Duodenal mucosa (tissue), 2 donors: ENCODE measurements around the gene CALML6.

Experiments used
- H3K27ac ChIP-seq: one replicate; pipeline ENCODE4 v1.7.0; 2013; ENCODE audit warnings: low read depth, low read length
- H3K27me3 ChIP-seq, 2 donors: one replicate each; pipeline ENCODE4 v1.7.0; 2013; ENCODE audit warnings: low read length in 2 of 2, control low read depth in 1 of 2; ENCODE audit not compliant: insufficient read depth in 2 of 2, control insufficient read depth in 1 of 2
- H3K36me3 ChIP-seq, 2 donors: one replicate each; pipeline ENCODE4 v1.7.0; 2013; ENCODE audit warnings: low read length in 2 of 2, control low read depth in 1 of 2; ENCODE audit not compliant: insufficient read depth in 2 of 2, control insufficient read depth in 1 of 2
- H3K4me1 ChIP-seq, 2 donors: one replicate each; pipeline ENCODE4 v1.7.0; 2013; ENCODE audit warnings: low read length in 2 of 2, control low read depth in 1 of 2; ENCODE audit not compliant: insufficient read depth in 2 of 2, control insufficient read depth in 1 of 2
- H3K4me3 ChIP-seq, 2 donors: one replicate each; pipeline ENCODE4 v1.7.0; 2013; ENCODE audit warnings: low read length in 2 of 2, low read depth in 1 of 2
- H3K9ac ChIP-seq, 2 donors: one replicate each; pipeline ENCODE4 v1.7.0; 2013; ENCODE audit warnings: low read length in 2 of 2, low read depth in 1 of 2
- H3K9me3 ChIP-seq, 2 donors: one replicate each; pipeline ENCODE4 v1.7.0; 2013; ENCODE audit warnings: low read length in 2 of 2, control low read depth in 1 of 2; ENCODE audit not compliant: control insufficient read depth in 1 of 2

CALML6 gene

DNA sequence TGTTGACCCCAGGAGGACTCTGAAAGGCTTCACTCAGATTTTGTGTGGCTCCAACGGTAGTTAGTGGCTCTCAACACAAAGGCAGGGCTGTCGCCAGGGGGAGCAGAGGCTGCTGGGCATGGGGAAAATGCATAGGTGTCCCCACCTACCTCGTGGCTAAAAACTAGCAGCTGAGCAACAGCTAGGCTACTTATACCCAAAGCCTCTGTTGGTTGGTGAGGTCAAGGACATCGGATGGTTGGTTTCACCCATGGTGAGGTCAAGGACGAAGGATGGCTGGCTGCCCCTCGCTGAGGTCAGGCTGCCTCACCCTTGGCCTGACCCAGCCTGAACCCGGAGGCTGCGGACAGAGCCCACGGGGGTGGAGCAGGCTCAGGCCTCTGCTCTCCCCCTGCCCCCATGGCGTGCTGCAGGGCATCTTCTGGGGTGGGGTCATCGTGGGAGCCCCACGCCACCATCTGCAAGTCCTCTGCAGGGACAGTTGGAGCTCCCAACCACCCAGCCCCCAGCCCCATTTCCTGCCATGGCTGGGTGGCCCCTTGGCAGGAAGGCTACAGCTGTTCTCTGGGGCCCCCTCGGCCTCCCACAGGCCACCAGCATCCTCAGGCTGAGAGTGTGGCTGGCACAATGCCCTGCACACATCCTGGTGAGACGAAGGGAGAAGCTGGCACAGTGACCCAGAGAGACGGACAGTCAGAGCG, 15.6 kb upstream of the CALML6 start:
- Histone ChIP-seq H3K36me3 (no peaks in the 10 kb centered on the region), H3K27ac (no peak overlapping the region), H3K4me1 (peaks cover 24 to 26% of the 10 kb centered on the region in 2 donors), H3K9ac (no peak overlapping the region), H3K4me3 (no peak overlapping the region), H3K27me3 (no peaks in the 10 kb centered on the region), H3K9me3 (no peaks in the 10 kb centered on the region)

DNA sequence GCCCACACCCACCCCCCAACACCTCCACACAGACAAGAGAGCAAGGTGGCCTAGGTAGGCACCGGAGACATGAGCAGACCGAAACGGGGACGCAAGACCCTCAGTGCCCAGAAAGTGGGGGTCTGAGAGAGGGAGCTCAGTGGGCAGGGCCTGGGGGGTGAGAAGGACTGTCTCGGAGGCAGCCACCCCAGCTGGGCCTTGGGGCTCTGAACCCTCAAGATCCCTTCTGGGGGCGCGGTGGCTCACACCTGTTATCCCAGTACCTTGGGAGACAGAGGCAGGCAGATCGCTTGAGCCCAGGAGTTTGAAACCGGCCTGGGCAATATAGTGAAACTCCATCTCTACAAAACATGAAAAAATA, 15.1 kb upstream of the CALML6 start:
- no peaks in the 10 kb centered on the region for H3K36me3 ChIP-seq
- H3K9me3 ChIP-seq = no peaks in the 10 kb centered on the region
- no peak overlapping the region for H3K4me3 ChIP-seq
- no peak overlapping the region for H3K27ac ChIP-seq
- peaks cover 21 to 22% of the 10 kb centered on the region in 2 donors for H3K4me1 ChIP-seq
- H3K9ac ChIP-seq = no peak overlapping the region
- H3K27me3 ChIP-seq = no peaks in the 10 kb centered on the region

DNA sequence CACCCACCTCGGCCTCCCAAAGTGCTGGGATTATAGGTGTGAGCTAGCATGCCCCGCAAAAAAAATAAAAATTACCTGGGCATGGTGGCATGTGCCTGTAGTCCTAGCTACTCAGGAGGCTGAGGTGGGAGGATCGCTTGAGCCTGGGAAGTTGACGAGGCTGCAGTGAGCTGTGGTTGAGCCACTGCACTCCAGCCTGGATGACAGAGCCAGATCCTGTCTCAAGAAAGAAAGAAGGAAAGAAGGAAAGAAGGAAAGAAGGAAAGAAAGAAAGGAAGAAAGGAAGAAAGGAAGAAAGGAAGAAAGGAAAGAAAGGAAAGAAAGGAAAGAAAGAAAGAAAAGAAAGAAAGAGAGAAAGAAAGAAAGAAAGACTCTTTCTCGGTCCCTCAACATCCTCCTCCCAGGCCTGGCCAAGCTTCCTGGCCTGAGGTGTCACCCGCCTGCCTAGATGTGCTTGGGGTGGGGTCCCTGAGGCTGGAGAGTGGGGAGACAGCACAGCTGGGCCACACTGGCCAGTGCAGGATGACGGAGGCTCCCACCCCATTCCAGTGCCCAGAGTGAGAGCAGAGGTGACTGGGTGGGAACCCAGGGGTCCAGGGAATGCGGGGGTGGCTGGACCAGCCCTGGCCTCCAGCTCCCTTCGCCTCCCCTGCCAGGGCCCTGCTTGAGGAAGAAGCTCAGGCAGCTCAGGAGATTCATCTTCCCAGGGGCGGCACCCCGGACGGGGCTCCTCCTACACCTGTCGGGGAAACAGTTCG, 14.0 kb upstream of the CALML6 start:
- Histone ChIP-seq H3K9me3 (no peaks in the 10 kb centered on the region), H3K9ac (no peak overlapping the region), H3K27ac (no peak overlapping the region), H3K27me3 (no peaks in the 10 kb centered on the region), H3K4me1 (peaks cover 12 to 14% of the 10 kb centered on the region in 2 donors), H3K4me3 (no peak overlapping the region), H3K36me3 (no peaks in the 10 kb centered on the region)

DNA sequence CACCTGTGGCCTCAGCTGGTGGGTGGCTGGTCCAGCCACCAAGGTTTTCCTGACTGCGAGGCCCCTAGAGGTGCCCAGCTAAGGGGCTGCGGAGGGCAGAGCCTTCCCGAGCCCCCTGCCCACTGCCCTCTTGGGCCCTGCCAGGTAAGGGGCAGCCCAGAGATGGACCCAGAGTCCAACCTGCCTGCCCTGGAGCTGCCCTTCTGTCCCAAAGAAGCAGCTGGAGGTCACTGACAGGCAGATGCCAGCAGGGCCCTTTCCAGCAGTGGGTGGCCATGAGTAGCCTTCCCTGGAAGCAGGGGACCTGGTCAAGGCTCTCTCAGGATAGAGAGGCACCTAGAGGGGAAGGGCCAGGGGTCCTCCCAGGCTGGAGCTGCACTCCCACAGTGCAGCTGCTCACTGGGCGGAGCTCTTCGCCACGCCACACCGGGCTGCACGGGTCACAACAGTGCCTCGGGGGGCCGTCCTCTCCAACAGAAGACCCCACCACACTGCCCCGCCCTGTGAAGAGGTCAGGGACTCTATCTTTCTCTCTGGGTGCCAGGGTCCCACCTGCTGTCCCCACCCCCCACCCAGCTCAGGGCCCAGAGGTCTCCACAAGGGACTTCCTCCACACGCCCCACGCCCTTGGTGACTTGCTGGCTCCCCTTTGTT, 13.3 kb upstream of the CALML6 start:
- Histone ChIP-seq H3K9me3 (no peaks in the 10 kb centered on the region), H3K9ac (no peak overlapping the region), H3K4me1 (peaks cover 16 to 19% of the 10 kb centered on the region in 2 donors), H3K27me3 (no peaks in the 10 kb centered on the region), H3K27ac (no peak overlapping the region), H3K36me3 (no peaks in the 10 kb centered on the region), H3K4me3 (no peak overlapping the region)

DNA sequence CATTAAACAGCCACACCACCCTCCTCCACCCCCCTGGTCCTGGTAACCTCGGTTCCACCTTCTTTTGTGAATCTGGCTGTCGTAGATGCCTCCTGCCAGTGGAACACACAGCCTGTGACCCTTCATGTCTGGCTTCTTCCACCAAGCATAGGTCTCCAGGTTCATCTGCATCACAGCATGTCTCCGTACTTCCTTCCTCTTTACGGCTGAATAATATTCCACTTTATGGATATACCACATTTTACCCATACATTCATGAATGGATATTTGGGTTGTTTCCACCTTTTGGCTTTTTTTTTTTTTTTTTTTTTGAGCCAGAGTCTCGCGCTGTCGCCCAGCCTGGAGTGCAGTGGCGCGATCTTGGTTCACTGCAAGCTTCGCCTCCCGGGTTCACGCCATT, 11.8 kb upstream of the CALML6 start:
- H3K27me3 ChIP-seq = no peaks in the 10 kb centered on the region

DNA sequence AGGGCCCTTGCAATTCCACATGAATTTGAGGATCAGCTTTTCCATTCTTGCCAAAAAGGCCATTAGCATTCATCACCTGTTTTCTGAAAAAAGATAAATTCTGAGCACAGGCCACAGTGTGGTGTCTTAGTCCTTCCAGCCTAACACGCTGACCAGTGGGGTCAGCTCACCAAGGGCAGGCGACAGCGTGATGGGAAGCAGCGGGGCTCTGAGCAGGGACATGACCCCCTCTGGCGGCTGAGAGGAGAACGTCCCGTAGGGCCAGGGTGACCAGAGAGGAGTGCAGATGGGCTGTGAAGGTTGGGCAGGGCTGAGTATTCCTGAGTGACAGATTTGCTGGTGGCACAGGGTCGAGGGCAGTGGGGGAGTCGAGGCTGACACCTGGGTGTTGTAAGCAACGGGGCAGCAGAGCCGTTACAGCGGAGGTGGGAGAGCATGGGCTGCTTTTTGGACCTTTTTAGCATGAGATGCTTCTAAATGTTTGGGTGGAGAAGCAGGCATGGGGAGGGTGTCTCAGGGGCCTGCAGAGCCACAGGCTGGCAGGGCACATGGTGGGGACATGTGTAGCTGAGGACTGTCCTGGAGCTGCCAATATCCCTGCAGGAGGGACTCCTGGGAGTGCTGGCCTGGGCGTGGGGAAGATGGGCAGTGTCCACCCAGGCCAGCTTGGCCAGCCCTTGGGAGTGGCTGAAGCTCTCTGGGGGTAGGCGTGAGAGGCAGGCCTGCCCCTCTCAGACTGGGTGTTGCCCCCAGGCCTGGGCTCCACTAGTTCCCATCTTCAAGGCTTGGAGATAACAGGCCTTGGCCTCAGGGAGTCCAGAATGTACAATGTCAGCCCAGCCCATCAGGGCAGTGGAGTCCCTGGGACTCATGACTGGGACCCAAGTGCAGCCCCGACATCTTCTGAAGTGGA, 8.6 kb upstream of the CALML6 start:
- H3K4me1 ChIP-seq = peaks cover 18 to 22% of the 10 kb centered on the region in 2 donors
- H3K27ac ChIP-seq = no peak overlapping the region
- no peaks in the 10 kb centered on the region for H3K9me3 ChIP-seq
- H3K9ac ChIP-seq = peak overlapping the region in 1 of 2 donors; percentile 10
- H3K4me3 ChIP-seq = no peak overlapping the region
- no peaks in the 10 kb centered on the region for H3K27me3 ChIP-seq
- H3K36me3 ChIP-seq = no peaks in the 10 kb centered on the region

More for the DNA sequence above, 11.8 kb upstream of the CALML6 start:
- Histone ChIP-seq H3K36me3 (no peaks in the 10 kb centered on the region), H3K9me3 (no peaks in the 10 kb centered on the region), H3K9ac (no peak overlapping the region), H3K4me3 (no peak overlapping the region), H3K4me1 (peaks cover 13% of the 10 kb centered on the region in 2 donors), H3K27ac (no peak overlapping the region)

DNA sequence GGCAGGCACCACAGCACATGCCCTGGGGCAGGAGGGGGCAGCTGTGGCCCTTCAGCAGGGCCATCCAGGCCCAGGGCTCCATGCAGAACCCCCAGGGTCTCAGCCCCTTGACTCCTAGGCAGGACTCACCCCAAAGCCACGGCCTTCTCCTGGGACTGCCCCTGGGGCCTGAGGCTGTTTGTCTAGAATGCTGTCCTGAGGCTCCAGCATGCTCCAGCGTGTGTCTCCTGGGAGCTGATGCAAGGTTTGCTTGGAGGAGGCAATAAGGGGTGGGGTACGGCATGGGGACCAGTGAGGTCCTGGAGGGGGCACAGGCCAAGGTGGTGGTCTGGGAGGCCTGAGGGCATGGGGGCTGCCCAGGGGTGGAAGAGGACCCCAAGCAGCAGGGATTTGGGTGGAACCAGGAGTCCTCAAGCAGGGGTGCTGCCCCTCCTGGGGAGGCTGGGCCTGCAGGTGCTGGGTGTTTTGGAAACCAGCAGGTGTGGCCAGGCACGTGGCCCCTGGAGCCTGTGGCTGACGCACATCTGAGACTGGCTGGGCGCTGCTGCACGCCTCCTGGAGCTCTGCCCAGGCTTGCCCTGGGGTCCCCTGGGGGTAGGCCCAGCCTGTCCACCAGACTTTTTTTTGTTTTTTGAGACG, 7.8 kb upstream of the CALML6 start:
- Histone ChIP-seq H3K27me3 (no peaks in the 10 kb centered on the region), H3K4me1 (peaks cover 18 to 22% of the 10 kb centered on the region in 2 donors), H3K27ac (no peak overlapping the region), H3K9ac (no peak overlapping the region), H3K36me3 (no peaks in the 10 kb centered on the region), H3K9me3 (no peaks in the 10 kb centered on the region), H3K4me3 (no peak overlapping the region)

DNA sequence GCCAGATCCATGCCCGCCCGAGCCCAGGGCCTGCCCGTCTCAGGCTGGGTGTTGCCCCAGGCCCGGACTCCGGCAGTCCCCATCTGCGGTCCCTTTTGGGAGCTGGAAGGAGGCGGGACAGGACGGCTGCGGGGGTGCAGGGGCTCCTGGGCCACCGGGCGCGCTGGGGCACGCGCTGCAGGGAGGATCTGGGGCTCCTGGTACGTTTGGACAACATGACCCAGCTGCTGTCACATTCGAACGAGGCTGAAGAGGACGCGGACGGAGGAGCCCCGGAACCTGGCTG, 6.6 kb upstream of the CALML6 start:
- peaks cover 18 to 22% of the 10 kb centered on the region in 2 donors for H3K4me1 ChIP-seq
- peak overlapping the region; percentile 70 to 80 for H3K9ac ChIP-seq
- peak overlapping the region; percentile 78 for H3K27ac ChIP-seq

DNA sequence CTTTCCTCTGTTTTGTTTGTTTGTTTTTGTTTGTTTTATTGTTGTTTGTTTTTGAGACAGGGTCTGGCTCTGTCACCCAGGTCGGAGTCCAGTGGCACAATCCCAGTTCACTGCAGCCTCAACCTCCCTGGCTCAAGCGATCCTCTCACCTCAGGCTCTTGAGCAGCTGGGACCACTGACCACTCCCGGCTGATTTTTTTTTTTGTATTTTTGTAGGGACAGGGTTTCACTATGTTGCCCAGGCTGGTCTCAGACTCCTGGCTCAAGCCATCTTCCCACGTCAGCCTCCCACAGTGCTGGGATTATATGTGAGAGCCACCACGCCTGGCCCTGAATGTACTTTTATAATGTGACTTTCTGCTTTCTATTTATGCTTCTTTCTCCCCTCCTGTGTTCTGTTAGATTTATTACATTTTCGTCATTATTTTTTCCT, 5.0 kb upstream of the CALML6 start:
- Histone ChIP-seq H3K9ac (no peak overlapping the region), H3K27me3 (no peaks in the 10 kb centered on the region), H3K4me3 (peak overlapping the region in 1 of 2 donors; percentile 43), H3K27ac (peak overlapping the region; percentile 13), H3K36me3 (no peaks in the 10 kb centered on the region), H3K9me3 (no peaks in the 10 kb centered on the region), H3K4me1 (peaks cover 18 to 22% of the 10 kb centered on the region in 2 donors)

More for the DNA sequence above, 6.6 kb upstream of the CALML6 start:
- Histone ChIP-seq H3K36me3 (no peaks in the 10 kb centered on the region), H3K9me3 (no peaks in the 10 kb centered on the region), H3K27me3 (no peaks in the 10 kb centered on the region), H3K4me3 (peak overlapping the region; percentile 69 to 76)
